Measurements from ENCODE around the gene NRCAM. TPM values are rescaled to one million over a fixed set of nuclear protein-coding genes. Genes with fewer than 3 reads are reported as not detected.

The NRCAM gene
- total RNA-seq, 1 donor from 2014 or later = 11.0 TPM

DNA sequence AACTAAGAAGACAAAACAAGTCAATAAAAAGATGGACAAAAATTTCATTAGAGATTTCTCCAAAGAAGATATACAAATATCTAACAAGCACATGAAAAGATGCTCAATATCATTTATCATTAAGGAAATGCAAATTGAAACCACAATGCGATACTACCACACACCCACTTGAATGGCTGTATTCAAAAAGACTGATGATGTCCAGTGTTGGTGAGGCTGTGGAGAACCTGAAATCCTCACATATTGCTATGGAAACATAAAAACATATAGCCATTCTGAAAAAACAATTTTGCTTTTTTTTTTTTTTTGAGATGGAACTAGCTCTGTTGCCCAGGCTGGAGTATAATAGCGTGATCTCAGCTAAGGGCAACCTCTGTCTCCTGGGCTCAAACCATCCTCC lies 202.0 kb downstream of the NRCAM start:
- TF ChIP-seq, protein P1, sequence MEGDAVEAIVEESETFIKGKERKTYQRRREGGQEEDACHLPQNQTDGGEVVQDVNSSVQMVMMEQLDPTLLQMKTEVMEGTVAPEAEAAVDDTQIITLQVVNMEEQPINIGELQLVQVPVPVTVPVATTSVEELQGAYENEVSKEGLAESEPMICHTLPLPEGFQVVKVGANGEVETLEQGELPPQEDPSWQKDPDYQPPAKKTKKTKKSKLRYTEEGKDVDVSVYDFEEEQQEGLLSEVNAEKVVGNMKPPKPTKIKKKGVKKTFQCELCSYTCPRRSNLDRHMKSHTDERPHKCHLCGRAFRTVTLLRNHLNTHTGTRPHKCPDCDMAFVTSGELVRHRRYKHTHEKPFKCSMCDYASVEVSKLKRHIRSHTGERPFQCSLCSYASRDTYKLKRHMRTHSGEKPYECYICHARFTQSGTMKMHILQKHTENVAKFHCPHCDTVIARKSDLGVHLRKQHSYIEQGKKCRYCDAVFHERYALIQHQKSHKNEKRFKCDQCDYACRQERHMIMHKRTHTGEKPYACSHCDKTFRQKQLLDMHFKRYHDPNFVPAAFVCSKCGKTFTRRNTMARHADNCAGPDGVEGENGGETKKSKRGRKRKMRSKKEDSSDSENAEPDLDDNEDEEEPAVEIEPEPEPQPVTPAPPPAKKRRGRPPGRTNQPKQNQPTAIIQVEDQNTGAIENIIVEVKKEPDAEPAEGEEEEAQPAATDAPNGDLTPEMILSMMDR (conservative IDR thresholded peaks at IDR 0.05; ENCODE audit: low read depth, low read length) = no peak
- DNase-seq (ENCODE audit: low read depth) = no peak
- no peak overlapping the region for H3K4me3 ChIP-seq (ENCODE audit: low read depth, low read length)

DNA sequence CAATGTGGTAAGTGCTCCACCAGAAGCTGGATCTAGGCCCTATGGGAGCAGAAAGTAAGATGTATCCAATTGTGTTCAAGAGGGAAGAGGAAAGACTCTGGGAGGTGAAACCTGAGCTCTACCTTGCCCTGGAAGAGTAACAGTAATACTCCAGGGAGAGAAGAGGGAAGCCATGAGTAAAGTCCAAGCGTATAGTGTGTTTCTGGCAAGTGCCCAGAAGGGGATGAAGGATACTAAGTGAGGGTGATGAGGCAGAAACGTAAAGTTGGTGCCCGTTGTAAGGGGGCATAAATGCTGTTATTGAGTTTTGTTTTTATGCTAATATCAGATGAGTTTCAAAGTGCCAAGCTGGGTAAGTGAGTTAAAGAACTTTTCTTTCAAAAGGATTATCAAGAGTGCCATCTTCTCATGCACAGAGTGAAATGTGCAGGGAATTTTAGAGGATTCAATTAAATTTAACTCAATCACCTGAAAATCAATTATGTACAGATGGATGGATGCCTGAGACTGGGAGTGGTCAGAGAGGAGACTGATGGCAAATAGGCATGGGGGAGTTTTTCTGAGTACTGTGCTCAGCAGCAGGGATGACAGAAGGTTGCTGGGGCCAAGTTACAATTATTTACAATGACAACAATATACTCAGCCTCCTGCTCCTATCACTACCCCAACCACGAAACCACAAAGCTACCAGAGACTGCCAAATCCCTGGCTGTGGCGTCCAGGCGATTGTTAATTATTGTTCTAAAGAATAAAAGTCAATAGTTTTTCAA lies 202.8 kb downstream of the NRCAM start:
- DNase-seq (ENCODE audit: low read depth) = no peak
- H3K4me3 ChIP-seq (ENCODE audit: low read depth, low read length) = no peak overlapping the region
- TF ChIP-seq, protein P1 (conservative IDR thresholded peaks at IDR 0.05; ENCODE audit: low read depth, low read length) = no peak

DNA sequence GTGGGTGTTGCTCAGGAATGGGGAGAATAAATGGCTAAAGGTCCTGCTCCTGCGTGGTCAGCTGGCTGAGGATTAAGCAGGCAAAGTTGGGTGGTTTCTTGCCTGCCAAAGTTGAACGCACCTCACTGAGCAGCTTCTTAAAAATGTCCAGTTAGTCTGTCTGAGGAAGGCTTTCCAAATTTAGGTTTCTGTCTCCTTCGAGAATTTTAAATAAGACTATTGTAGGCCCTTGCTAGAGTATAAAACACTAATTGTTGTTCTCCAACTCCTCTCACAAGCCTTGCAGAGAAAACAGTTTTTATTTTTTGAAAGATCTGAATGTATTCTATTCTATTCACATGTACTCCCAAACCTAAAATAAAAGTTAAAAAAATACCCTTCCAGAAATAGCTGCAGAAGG lies 204.1 kb downstream of the NRCAM start:
- H3K4me3 ChIP-seq (ENCODE audit: low read depth, low read length) = no peak overlapping the region
- no peak for DNase-seq (ENCODE audit: low read depth)
- TF ChIP-seq, protein P1 (conservative IDR thresholded peaks at IDR 0.05; ENCODE audit: low read depth, low read length) = no peak

DNA sequence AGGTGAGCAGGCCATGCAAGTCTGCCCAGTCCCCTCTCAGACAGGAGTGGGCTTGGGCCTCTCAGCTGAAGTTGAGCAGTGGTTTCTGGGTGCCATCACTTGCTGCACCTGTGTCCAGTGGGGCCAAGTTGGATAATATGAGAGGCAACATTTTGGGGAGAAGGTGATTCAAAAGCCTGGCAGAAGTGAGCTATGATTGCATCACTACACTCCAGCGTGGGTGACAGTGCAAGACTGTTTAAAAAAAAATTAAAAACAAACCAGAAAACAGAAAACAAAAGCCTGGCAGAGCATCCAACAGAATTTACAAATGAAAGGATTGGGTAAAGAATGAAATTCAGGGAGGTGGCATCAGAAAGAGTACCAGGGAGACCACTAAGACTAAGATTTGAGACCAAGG lies 204.5 kb downstream of the NRCAM start:
- TF ChIP-seq, protein P1 (conservative IDR thresholded peaks at IDR 0.05; ENCODE audit: low read depth, low read length) = no peak
- no peak overlapping the region for H3K4me3 ChIP-seq (ENCODE audit: low read depth, low read length)
- no peak for DNase-seq (ENCODE audit: low read depth)

DNA sequence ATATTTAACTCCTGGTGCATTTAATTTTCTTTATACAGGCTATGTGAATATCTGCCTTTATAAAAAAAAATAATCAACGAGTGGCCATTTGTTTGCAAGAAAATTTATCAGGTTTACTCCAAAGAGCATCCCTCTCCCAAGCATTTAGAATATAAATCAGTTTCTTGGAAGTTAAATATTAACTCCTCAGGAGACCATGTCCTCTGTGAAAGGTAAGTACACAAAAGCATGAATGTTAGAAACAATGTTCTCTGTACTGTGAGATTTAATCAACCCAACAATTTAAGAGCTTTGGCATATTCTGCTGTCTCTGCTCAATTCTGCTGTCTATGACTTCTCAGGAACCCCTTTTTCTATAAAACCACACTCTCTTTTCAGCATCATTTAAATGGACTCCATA lies 206.8 kb downstream of the NRCAM start:
- no peak overlapping the region for H3K4me3 ChIP-seq (ENCODE audit: low read depth, low read length)
- no peak for DNase-seq (ENCODE audit: low read depth)
- TF ChIP-seq, protein P1 (conservative IDR thresholded peaks at IDR 0.05; ENCODE audit: low read depth, low read length) = no peak

DNA sequence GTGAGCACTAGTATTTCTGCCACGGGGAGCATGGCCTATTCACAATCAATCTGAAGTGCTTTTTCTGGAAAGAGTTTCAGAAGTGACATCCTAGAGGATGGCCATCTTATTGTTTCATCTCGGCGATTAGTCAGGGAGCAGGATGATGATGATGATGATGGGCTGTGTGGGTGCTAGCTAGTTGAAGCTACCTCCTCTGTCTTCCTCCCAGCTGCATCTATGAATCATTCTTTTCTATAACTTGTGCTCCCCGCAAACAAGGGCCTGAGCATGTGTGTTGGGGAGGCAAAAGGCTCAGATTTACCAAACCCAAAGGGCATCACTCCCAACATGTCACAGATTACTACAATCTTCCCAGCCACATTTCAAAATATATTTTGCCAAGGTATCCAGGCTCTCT lies 207.4 kb downstream of the NRCAM start:
- TF ChIP-seq, protein P1 (conservative IDR thresholded peaks at IDR 0.05; ENCODE audit: low read depth, low read length) = no peak
- no peak overlapping the region for H3K4me3 ChIP-seq (ENCODE audit: low read depth, low read length)
- DNase-seq (ENCODE audit: low read depth) = no peak

DNA sequence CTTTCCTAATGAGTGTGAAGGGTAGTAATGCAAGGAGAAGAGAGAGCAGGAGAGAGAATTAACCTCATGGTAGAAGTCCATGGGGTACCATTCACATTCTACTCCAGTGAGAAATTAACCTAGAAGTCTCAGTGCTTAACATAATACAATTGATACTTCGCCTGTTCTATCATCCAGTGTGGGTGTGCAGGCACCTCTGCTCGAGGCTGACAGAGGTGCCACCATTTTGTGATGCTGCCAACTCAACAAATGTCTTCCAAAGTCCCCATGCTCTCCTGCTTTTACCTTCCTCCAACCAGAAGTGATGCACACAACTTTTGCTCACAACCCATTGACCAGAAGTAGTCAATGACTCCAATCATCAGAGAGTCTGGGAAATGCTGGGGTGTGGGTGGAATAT lies 207.8 kb downstream of the NRCAM start:
- TF ChIP-seq, protein P1 (conservative IDR thresholded peaks at IDR 0.05; ENCODE audit: low read depth, low read length) = no peak
- no peak overlapping the region for H3K4me3 ChIP-seq (ENCODE audit: low read depth, low read length)
- DNase-seq (ENCODE audit: low read depth) = no peak

Measured in epithelial cell of proximal tubule (primary cell).